ENCODE data around the gene AFAP1. TPM values are rescaled to one million over a fixed set of nuclear protein-coding genes. Genes with fewer than 3 reads are reported as not detected.

Gene AFAP1
- total and polyA plus RNA-seq, 12 donors, result 2.9 to 8.9 (median 5.8) TPM

- DNase-seq (no peak), ATAC-seq (no peak)
- Histone ChIP-seq H3K36me3 (peaks cover 0 to 44% (median 12%) of the 10 kb centered on the region in 9 donors), H3K4me3 (no peak overlapping the region), H3K27ac (peak overlapping the region in 1 of 10 donors; percentile 52), H3K9me3 (no peaks in the 10 kb centered on the region), H3K4me1 (peaks cover 0 to 20% (median 15%) of the 10 kb centered on the region in 9 donors), H3K27me3 (no peaks in the 10 kb centered on the region)
- intact Hi-C loops (cut with DNase I), result loop anchor here in 1 of 10 donors (5.0 kb wide), 1 partner anchor 38 kb away; no protein-coding TSS in a partner anchor
- TF ChIP-seq CTCF (IDR thresholded peaks at IDR 0.05), result no peak
- 92 to 96% methylated on average over 4 of the region's 4 CpGs for WGBS, 2 donors
Measured at GRCh38 chr4:7868892-7869471, 70.7 kb downstream of the AFAP1 start.

DNA sequence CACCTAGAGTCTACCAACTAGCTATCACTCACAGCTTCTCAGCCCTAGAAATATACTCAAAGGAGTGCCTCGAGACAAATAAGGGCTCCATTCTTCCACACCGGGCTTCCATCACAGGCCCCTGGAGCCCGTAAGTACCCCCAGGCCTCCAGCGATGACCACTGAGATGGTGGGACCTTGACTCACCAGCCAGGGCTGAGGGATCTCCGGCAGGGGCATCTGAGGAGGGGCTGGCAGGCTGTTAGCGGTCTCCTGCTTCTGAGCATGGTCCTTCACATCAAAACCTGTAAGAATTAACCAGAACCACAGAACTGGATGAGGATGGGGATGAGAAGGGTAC lies 71.3 kb downstream of the AFAP1 start:
- Histone ChIP-seq H3K27me3 (no peaks in the 10 kb centered on the region), H3K9me3 (no peaks in the 10 kb centered on the region), H3K4me3 (no peak overlapping the region), H3K36me3 (peaks cover 0 to 44% (median 12%) of the 10 kb centered on the region in 9 donors), H3K27ac (peak overlapping the region in 1 of 10 donors; percentile 52), H3K4me1 (peaks cover 0 to 20% (median 15%) of the 10 kb centered on the region in 9 donors)
- no peak for TF ChIP-seq CTCF (IDR thresholded peaks at IDR 0.05)
- DNase-seq, result no peak
- WGBS, 2 donors, result 96 to 98% methylated on average over 6 of the region's 6 CpGs
- no peak for ATAC-seq
- intact Hi-C loops (cut with DNase I), result loop anchor here in 1 of 10 donors (5.0 kb wide), 1 partner anchor 39 kb away; no protein-coding TSS in a partner anchor

GRCh38 chr4:7867701-7868435 lies 71.8 kb downstream of the AFAP1 start:
- peaks cover 0 to 2% (median 0%) of the 10 kb centered on the region in 7 donors for H3K27me3 ChIP-seq
- DNase-seq (no peak), ATAC-seq (no peak)
- WGBS, 2 donors, result 87 to 92% methylated on average over 8 of the region's 8 CpGs
- H3K27ac ChIP-seq, result peak overlapping the region in 1 of 10 donors; percentile 52
- H3K4me1 ChIP-seq, result peaks cover 0 to 20% (median 15%) of the 10 kb centered on the region in 9 donors
- peaks cover 0 to 44% (median 12%) of the 10 kb centered on the region in 9 donors for H3K36me3 ChIP-seq
- intact Hi-C loops (cut with DNase I), result loop anchor here in 1 of 10 donors (5.0 kb wide), 1 partner anchor 39 kb away; no protein-coding TSS in a partner anchor
- H3K9me3 ChIP-seq, result no peaks in the 10 kb centered on the region
- H3K4me3 ChIP-seq, result no peak overlapping the region
- TF ChIP-seq CTCF (IDR thresholded peaks at IDR 0.05), result no peak

GRCh38 chr4:7867191-7867590 lies 72.5 kb downstream of the AFAP1 start:
- 86 to 95% methylated on average over 7 of the region's 7 CpGs for WGBS, 2 donors
- no peak overlapping the region for H3K4me3 ChIP-seq
- no peaks in the 10 kb centered on the region for H3K9me3 ChIP-seq
- intact Hi-C loops (cut with DNase I), result loop anchor here in 1 of 10 donors (5.0 kb wide), 1 partner anchor 40 kb away; no protein-coding TSS in a partner anchor
- TF ChIP-seq CTCF (IDR thresholded peaks at IDR 0.05), result no peak
- H3K4me1 ChIP-seq, result peaks cover 0 to 15% (median 10%) of the 10 kb centered on the region in 9 donors
- ATAC-seq (no peak), DNase-seq (no peak)
- no peak overlapping the region for H3K27ac ChIP-seq
- peaks cover 0 to 44% (median 12%) of the 10 kb centered on the region in 9 donors for H3K36me3 ChIP-seq
- peaks cover 0 to 3% (median 0%) of the 10 kb centered on the region in 7 donors for H3K27me3 ChIP-seq
